SKM-1 (cell line): Measurements from ENCODE around the gene RBM17.
A peak's percentile ranks its signal among the peaks of the same experiment; 100 is the strongest.
"Not testable (repeated sequence)": the region's sequence is repeated elsewhere in the genome, so short reads cannot be mapped to it uniquely, and the experiment has no call there.

ENCODE experiments used
- DNase-seq: peaks from one replicate; lab custom pipeline; 2025; ENCODE audit not compliant: unreplicated experiment; lab: John Stamatoyannopoulos, UW

The RBM17 gene, protein sequence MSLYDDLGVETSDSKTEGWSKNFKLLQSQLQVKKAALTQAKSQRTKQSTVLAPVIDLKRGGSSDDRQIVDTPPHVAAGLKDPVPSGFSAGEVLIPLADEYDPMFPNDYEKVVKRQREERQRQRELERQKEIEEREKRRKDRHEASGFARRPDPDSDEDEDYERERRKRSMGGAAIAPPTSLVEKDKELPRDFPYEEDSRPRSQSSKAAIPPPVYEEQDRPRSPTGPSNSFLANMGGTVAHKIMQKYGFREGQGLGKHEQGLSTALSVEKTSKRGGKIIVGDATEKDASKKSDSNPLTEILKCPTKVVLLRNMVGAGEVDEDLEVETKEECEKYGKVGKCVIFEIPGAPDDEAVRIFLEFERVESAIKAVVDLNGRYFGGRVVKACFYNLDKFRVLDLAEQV

DNA sequence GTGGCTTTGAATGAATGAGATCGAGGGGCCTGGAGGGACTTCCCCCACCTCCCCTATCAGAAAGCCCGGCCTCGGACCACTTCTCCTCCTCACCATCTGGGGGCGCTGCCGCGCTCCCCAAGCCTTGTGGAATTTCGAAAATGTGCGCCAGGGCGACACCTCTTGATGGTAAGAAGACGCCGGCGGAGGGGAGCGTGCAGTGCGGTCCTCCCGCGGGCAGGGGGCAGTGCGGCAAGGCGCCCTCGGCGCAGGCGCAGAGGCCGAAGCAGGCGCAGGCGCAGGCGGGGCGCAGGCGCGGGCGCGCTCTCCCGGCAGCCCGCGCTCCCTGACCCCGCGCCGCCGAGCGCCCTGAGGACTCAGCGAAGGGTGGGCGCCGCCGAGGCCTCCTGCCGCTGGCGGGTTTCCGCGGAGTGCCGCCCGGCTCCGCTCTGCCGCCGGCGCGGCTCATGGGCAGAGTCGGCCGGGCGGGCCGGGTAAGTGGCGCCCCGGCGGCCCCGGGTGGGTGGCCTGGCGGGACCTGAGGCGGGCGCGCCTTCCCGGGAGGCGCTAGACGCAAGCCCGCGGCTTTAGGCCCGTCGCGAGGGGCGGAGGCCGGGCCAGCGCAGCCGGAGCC is at the start of gene RBM17:
TSS of gene RBM17 (plus strand) at position 314 of the 613 bp plus-strand sequence. CDS start 8,032 bp downstream, outside the sequence.
- DNase-seq = peak; percentile 35

DNA sequence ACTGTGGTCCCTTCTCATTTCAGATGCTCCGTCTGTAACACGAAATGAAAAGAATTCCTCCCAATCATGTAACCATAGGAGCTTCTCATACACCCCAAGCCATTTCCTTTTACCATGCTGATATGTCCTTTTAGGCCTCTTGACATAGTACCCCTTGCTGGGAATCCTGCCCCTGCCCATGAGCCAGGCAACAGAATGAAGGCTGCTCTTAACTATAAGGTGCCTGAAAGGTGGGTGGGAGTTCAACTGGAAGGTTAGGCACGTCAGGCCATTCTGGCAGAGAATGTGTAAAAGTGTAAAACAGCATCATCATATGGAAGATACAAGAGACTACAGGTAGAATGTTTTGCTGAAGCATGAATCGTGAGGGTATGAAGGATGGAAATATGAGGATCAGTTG is 49.1 kb upstream of the RBM17 start:
- DNase-seq = no peak

DNA sequence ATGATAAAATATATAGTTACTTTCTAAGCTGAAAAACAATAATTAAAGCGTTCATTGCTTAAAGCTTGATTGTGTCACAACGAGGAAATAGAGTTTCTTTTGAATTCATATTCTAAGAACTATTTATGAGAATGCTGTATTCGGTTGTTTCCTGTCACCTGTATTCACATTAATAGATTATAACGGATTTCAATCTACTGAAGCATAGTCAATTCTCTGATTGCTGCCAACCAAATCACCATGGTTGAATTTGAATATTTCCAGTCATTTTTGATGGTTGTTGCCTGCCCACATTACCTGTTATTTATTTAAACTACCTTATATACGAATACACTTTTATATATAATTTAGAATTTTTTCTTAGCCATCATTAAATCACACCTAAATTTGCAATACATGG is 48.6 kb upstream of the RBM17 start:
- DNase-seq = no peak

DNA sequence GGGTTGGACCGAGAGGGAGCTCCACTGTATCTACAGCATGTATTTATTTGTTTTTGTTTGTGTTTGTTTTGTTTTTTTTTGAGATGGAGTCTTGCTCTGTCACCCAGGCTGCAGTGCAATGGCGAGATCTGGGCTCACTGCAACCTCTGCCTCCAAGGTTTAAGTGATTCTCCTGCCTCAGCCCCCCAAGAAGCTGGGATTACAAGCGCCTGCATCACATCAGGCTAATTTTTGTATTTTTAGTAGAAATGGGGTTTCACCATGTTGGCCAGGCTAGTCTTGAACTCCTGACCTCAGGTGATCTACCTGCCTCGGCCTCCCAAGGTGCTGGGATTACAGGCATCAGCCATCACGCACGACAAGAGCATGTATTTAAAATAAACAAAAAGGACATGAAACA is 45.5 kb upstream of the RBM17 start:
- not testable (repeated sequence) for DNase-seq

DNA sequence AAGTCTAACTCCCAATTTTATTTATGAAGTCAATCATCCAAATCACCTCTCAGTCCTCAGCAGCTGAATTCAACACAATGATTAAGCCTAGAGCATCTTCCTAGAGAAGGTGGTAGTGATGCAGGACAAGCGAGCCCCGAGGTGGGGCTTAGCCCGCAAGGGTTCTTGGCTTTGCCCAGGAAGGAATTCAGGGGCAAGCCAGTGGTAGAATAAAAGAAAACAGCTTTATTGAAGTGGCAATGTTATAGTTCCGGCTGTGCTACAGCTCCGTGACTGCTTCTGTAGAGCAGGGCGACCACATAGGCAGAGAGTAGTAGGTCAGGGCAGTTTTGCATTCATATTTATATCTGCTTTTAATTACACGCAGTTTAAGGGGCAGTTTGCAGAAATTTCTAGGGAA is 44.8 kb upstream of the RBM17 start:
- DNase-seq = no peak

DNA sequence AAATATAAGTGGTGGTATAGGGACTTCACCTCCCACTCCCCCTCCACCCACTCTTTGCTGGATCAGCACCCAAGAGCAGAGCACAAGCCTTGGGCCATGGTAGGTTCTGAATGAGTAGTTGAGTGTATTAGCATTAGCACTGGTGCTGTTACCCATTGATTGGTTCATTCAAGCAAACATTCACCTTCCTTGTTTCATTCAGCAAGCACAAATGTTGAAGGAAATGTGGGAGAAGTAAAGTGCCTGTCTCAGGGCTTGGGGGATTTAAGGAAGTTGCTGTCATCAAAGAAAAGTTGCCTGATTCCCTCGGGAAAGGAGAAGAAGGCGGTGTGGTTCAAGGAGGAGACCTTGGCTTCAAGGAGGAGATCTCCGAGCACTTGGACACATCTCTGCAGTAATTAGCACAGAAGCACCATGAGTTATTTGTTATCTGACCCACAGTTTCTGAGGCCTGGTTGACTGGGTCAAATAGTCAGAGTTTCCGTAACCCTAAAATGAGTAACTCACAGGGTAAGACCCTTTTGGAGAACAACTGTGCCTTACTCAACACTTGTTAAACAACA is 44.0 kb upstream of the RBM17 start:
- no peak for DNase-seq

DNA sequence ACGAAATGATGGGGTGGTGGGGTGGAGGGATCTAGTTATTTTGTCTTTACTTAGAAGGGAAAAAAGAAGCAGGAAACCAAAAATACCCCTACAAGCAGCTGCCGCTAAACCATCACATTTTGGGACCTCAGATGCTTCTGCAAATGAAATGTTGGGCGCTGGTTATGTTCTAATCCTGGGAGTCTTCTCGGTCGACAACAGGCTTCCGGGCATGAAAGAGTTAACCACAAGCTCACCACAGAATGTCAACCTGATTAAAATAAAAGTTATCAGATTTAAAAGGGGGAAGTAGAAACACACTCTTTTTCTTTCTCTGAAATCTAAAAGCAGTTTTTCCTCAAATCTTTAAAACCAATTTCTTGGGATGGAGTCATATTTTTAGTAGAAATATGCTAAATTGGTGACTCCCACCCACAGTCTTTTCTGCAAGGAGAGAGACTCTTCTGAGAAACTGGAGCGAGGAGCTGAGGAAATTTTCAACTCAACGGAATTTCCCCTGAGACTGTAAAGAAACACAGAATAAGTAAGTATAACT is 43.5 kb upstream of the RBM17 start:
- no peak for DNase-seq

DNA sequence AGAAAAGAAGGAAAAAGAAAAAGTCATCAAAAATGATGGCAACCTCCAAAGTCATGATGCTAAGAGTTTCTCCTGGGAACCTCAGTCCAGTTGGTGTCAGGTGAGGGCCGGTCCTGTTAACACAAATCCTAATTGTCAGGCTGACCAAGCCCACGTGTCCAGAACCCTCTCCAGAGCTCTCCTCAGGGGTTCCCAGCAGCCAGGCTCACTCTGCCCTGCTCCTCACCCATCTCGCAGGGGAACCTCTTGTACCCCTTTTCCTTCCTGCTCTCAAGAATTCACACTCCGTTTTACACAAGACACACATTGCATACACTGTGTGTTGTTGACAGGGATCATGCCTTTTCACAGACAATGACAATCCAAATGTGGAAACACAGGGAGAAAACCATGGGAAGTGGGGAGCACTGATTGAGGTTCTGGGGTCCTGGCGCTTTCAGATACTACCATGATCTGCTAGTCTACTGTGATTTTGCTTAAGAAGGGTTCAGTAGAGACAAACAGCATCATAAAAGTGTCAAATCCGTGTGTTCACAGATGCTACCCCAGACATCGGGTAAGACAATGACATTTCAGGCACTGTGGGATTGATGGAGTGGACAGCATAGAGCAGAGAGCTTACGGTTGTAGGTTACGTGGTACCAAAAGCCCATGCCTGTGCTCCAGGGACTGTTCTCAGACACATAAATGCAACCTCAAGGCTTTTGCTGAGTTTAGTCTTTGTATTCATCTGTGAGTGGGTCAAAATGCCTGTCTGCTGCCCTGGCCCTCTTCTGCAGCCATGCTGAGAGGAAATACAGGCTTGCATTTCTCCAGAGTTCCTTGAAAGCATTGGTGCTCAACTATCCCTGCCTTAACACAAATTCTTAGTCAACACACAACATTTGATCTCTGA is 42.7 kb upstream of the RBM17 start:
- no peak for DNase-seq

DNA sequence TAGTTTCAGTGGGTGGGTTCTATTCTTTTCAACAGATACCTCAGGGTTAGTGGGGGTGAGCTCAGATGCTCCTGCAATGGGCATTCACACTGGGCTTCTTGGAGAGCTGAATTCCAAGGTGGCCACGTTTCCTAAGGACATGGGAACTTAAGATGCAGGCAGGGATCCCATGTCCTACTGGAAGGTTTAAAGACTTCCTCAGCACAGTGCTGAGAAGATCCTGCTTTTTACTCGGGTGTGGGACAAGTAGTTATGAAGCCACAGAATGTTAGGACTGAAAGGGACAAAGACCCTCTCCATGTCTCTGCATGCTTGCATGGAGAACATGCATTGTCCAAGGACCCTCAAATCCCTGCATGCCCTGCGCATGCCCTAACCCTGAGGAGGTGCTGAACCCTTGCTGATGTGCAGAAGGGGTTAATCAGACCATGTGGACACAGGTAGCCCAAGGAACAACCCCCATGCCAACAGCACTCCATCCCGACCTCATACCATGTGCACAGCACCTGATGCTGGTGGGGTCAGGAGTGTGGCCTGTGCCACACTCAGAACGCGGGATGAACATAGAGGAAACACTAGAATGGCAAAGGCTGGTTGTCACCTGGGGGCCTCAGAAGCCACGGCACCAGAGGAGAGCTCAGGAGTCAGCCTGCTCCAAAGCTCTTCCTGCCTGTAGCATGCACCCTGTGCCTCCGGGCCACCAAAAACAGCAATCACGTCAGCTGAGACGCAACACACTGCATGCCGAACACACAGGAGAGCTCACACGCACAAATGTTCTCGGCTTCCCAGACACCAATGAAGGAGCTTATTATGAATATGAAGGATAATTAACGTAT is 41.8 kb upstream of the RBM17 start:
- DNase-seq = no peak

DNA sequence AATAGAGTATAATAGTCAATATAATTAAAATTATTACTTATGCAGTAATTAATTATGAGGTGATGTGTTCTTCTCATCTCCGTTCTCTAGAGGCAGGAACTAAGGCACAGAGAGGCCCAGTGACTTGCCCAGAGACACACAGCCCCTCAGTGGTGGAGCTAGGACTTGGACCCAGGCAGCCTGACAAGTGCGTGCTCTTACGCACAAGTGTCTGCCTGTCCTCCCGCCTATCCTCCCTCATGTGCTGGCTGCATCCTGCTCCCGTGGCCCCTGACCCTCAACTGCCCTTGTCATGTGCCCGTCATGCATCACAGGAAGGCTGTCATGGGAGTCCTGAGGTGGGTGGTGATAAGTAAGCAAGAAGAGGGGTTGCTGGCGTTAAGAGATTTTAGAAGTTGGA is 41.0 kb upstream of the RBM17 start:
- no peak for DNase-seq

DNA sequence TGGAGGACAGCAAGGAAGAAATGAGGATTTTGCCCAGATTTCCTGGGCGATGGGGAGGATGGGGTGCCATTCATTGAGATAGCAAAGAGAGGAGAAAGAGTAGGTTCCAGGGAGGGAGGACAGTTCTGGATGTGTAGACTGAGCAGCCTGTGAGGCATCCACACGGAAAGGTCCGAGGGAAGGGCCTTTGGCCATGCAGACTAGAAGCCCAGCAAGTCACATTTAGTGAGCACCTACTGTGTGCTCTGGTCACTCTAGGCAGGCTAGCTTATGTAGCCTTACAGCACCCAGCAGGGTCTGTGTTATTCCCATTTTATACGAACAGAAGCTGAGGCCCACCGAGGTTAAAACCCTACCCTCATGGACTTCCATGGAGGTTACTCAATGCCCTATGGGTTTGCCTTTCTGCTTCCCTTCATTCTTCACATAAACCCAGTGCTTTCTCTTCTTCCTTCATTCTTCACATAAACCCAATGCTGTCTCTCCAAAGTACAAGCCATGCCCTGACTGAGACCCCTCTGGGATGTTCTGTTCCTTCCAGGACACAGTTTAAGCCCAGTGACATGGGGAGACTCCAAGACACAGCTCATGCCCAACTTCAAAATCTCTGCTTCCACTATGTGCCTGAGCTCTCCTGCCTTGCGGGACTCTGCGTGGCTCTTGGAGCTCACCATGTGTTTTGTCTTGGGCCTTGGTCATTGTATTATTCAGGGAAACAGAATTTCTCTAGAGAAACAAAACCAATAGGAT is 40.4 kb upstream of the RBM17 start:
- no peak for DNase-seq

DNA sequence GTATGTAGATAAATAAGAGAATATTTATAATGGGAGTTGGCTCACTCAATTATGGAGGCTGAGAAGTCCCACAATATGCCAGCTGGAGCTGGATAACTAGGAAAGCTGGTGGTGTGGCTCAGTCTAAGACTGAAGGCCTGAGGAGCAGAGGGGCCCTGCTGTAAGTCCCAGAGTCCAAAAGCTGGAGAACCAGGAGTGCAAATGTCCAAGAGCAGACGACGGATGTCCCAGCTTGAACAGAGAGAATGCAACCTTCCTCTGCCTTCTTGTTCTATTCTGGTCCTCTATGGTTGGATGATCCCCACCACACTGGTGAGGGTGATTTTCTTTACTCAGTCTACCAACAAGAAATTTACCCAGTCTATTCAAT is 39.8 kb upstream of the RBM17 start:
- DNase-seq = no peak

DNA sequence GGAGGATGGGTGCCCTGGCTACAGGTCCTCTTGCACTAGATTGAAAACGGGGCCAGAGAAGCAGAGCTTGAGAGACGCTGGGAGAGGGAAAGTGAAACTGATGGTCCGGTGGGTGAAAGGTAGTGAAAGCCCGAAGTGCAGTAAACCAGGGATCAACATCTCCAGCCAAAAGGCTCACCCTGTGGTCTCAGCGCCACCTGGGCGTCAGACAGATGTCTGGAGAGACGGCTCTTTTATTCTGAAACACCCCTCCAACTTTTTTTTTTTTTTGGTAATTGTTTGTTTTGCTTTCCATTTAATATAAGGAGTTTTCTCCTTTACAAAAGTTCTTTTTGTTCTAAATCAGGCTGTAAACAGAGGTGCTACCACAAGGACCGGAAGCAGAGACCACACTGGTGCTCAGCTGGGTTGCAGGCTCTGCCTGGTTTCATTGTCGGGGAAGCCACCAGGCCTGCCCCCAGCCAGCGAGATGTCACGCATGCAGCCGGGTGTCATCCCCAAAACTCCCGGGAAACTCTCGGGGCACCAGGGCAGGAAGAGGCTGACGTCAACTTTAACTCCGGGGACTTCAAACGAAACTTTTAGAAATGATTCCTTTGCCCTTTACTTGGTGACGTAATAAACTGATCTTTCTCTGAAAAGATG is 37.9 kb upstream of the RBM17 start:
- DNase-seq = no peak

DNA sequence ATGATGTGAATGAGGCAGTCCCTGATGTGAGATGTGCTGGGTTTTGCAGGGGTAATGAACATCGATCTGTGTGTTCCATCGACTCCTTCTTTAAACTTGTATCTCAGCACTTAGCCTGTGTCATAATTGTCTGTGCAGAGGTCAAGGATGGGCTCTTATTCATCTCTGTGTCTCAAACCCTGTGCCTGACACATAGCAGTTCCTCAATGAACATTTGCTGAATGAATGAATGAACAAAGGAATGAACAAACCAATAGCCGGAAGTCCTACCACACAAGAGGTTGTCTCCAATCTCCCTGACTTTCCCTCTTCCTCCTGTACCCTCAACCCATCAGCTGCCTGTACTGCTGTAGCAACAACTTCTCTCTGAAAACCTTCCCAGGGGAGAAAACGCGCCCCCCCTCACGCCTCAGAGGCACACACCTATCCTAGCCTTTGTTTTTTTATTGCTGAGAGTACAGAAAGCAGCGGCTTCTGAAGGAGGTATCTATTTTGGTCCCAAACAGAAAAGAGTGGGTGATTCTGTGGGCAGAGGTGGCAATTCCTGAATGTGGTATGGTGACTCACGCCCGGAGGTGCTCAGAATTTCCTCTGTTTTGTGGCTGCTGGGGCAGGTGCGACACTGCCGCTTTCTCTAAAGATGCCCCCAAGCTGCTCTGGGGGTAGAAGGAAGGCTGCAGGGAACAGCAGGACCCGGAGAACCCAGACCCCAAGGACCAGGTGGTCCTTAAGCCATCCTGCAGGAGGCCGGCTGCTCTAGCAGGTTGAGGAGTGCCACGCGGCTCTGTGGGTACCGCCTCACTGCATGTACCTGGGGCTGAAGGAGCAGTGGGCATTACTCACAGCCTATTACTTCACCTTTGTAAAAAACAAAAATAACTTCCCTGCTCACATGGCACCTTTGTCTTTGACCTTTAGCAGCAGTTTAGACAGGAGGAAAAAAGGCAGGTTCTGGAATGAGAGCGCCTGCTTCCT is 36.3 kb upstream of the RBM17 start:
- DNase-seq = no peak

DNA sequence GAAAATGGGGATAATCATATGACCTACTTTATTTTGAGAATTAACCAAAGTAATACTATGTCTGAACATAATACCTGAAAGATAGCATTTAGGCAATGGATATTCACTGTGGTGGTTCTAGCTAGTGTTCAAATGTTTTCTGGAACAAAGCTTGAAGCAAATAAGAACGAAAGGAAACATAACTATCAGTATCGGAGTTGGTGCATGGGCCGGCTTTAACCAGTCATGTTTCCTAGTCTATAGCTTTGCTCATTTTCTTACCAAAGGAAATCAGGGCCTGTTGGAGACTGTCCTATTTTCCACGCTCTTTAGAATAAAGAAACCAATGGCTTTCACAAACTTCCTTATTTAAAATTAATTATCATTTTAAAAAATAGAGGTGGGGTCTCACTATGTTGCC is 35.5 kb upstream of the RBM17 start:
- DNase-seq = no peak

DNA sequence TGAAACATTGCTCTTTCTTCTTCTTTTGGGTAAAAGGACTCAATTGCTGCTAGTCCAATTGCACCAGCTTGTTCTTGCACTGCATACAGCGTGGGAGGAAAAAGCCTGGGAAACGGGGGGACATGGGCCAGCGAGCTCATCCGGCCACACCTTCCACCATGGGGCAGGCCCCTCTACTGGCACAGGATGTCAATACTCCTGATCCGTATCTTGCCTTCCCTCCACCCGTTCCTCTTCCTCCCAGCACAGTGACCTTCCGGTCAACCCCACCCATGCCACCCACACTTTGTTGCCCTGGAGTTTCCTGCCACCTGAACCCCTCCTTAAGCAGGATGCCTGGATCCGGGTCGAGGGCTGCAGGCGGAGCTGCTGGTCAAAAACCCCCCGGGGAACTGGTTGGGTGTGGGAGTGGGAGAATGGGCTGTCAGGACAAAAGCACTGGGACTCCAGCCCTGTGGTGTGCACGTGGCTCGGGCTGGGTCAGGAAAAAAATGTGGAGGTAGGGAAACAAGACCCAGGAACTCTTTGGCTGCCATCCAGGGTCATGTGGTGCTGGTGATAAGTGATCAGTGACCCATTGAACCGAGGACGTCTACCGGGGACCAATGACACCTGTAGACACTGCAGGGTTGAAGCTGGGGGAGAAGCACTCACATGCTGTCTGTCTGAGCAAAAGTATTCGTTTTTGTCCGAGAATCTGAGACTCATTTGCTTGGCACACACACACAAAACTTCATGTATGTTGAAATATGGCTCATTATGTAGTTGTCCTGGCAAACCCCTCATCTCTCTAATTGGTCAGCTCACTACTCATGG is 34.8 kb upstream of the RBM17 start:
- DNase-seq = no peak

DNA sequence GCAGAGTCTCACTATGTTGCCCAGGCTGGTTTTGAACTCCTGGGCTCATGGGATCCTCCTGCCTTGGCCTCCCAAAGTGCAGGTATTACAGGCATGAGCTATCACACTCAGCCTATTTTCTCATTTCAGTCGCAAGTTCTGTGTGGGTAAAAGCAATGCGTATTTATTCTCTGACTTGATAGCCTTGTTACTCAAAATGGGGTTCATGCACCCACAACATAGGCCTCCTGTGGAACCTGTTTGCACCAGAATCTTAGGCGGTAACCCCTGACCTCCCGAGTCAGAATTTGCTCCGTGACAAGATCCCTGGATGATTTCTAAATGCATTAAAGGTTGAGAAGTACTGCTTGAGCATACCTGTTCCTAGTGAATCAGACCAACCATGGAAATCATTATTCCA is 34.0 kb upstream of the RBM17 start:
- DNase-seq = no peak
